Endothelial cell of umbilical vein (primary cell): Measurements from ENCODE around the gene DMRT3.

Experiments
- MAX ChIP-seq: IDR thresholded peaks from 2 replicates; pipeline ENCODE4 v1.6.1; 2011; ENCODE audit not compliant: insufficient read depth, insufficient read length
- POLR2A ChIP-seq: IDR thresholded peaks from 2 replicates; pipeline ENCODE4 v1.6.1; 2012; ENCODE audit warnings: low read depth, mild to moderate bottlenecking, control low read depth, low read length
- TF ChIP-seq, protein P1 (sequence below), 2 donors: IDR thresholded peaks; 1 replicate in 1 of 2; 2 replicates in 1 of 2; pipeline ENCODE4 v1.5.1; 2011; ENCODE audit warnings: low read length in 2 of 2, mild to moderate bottlenecking in 2 of 2, moderate library complexity in 2 of 2, control low read depth in 1 of 2, inconsistent platforms in 1 of 2, low read depth in 1 of 2; ENCODE audit not compliant: insufficient read depth in 1 of 2; ENCODE audit errors: extremely low read depth in 1 of 2

DNA sequence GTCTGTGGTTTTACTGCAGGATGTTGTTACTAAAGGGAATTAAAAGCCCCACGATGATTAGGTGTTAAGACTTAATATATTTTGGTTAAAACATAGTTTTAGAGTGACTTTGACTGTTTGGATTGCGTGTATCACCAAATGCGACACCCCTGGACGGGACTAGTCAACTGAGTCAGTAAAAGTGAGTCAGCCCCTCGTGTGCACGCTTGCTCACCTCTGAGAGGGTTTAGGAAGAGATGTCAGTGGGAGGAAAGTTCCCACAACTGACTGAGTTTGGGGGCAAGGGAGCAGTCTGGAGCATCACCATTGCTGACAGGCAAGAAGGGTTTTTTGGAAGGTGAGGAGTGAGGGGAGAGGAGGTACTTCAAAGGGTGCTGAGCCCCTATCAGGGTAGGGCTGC lies 14.4 kb upstream of the DMRT3 start:
- no peak for TF ChIP-seq POLR2A
- TF ChIP-seq, protein P1, sequence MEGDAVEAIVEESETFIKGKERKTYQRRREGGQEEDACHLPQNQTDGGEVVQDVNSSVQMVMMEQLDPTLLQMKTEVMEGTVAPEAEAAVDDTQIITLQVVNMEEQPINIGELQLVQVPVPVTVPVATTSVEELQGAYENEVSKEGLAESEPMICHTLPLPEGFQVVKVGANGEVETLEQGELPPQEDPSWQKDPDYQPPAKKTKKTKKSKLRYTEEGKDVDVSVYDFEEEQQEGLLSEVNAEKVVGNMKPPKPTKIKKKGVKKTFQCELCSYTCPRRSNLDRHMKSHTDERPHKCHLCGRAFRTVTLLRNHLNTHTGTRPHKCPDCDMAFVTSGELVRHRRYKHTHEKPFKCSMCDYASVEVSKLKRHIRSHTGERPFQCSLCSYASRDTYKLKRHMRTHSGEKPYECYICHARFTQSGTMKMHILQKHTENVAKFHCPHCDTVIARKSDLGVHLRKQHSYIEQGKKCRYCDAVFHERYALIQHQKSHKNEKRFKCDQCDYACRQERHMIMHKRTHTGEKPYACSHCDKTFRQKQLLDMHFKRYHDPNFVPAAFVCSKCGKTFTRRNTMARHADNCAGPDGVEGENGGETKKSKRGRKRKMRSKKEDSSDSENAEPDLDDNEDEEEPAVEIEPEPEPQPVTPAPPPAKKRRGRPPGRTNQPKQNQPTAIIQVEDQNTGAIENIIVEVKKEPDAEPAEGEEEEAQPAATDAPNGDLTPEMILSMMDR (IDR thresholded peaks at IDR 0.05; ENCODE audit: extremely low read depth in 1 of 2, insufficient read depth in 1 of 2, low read depth in 1 of 2, low read length in 2 of 2) = no peak
- TF ChIP-seq MAX = no peak
